Bronchial epithelial cell (primary cell): ENCODE results near the gene HSPB7. TPM values are rescaled to one million over a fixed set of nuclear protein-coding genes. Genes with fewer than 3 reads are reported as not detected.
"Not testable (repeated sequence)": the region's sequence is repeated elsewhere in the genome, so short reads cannot be mapped to it uniquely, and the experiment has no call there.

Experiments
- DNase-seq: peaks from one replicate; pipeline ENCODE4 v3.0.0-alpha.2; 2010; ENCODE audit warnings: low read depth
- FAIRE-seq: peaks from 2 replicates; lab custom pipeline; 2011; peaks lifted over from hg19 to GRCh38; lab: Jason Lieb, UNC
- H3K27me3 ChIP-seq: 2 replicates; pipeline ENCODE4 v1.5.1; 2011; ENCODE audit warnings: low read length; ENCODE audit not compliant: control insufficient read depth, insufficient read depth
- H3K36me3 ChIP-seq: 2 replicates; pipeline ENCODE4 v1.5.1; 2011; ENCODE audit warnings: low read length; ENCODE audit not compliant: control insufficient read depth, insufficient read depth
- H3K4me3 ChIP-seq: 2 replicates; pipeline ENCODE4 v1.5.1; 2011; ENCODE audit warnings: mild to moderate bottlenecking, low read depth, low read length, control low read depth
- CTCF ChIP-seq: IDR thresholded peaks from 2 replicates; pipeline ENCODE4 v1.5.1; 2011; ENCODE audit warnings: mild to moderate bottlenecking, moderate library complexity, low read length, control low read depth, inconsistent platforms; ENCODE audit not compliant: insufficient read depth, severe bottlenecking
- total RNA-seq: library from RNA; depleted of rRNA; stranded (reverse); fragments of >200 nt; gene quantifications from 2 replicates; pipeline ENCODE4 v1.2.1, GENCODE V29; 2014

The HSPB7 gene
- total RNA-seq, 1 donor from 2014 or later = not detected

GRCh38 chr1:16055613-16056520 is 38.0 kb upstream of the HSPB7 start:
- H3K27me3 ChIP-seq = peaks cover 2% of the 10 kb centered on the region
- H3K4me3 ChIP-seq = no peak overlapping the region
- peak; percentile 83 for DNase-seq
- TF ChIP-seq CTCF = peak; percentile 98
- FAIRE-seq = no peak
- no peaks in the 10 kb centered on the region for H3K36me3 ChIP-seq

GRCh38 chr1:16054598-16055540 is 37.0 kb upstream of the HSPB7 start:
- no peak overlapping the region for H3K4me3 ChIP-seq
- H3K36me3 ChIP-seq = no peaks in the 10 kb centered on the region
- DNase-seq (no peak), FAIRE-seq (no peak)
- H3K27me3 ChIP-seq = peaks cover 2% of the 10 kb centered on the region
- no peak for TF ChIP-seq CTCF

- peaks cover 2% of the 10 kb centered on the region for H3K27me3 ChIP-seq
- FAIRE-seq (no peak), DNase-seq (no peak)
- no peaks in the 10 kb centered on the region for H3K36me3 ChIP-seq
- no peak for TF ChIP-seq CTCF
- no peak overlapping the region for H3K4me3 ChIP-seq
Measured at GRCh38 chr1:16053781-16054502, 36.1 kb upstream of the HSPB7 start.

- not testable (repeated sequence) for H3K27me3 ChIP-seq, H3K36me3 ChIP-seq, DNase-seq, H3K4me3 ChIP-seq
- peak; percentile 7 for FAIRE-seq
Measured at GRCh38 chr1:16051949-16052348, 34.1 kb upstream of the HSPB7 start.

- no peaks in the 10 kb centered on the region for H3K36me3 ChIP-seq
- peaks cover 1% of the 10 kb centered on the region for H3K27me3 ChIP-seq
- no peak for TF ChIP-seq CTCF
- DNase-seq = no peak
- FAIRE-seq = no peak
- no peak overlapping the region for H3K4me3 ChIP-seq
Measured at GRCh38 chr1:16051039-16051438, 33.2 kb upstream of the HSPB7 start.
